T follicular helper cell (primary cell): ENCODE measurements around the gene SFRP5.
A peak's percentile ranks its signal among the peaks of the same experiment; 100 is the strongest.

Experiments used
- DNase-seq: peaks from one replicate; pipeline ENCODE4 v3.0.0-alpha.2; 2020; ENCODE audit warnings: low read depth

Gene SFRP5

GRCh38 chr10:97764519-97764931 lies 7.3 kb downstream of the SFRP5 start:
- no peak for DNase-seq

- DNase-seq, result no peak
These were observed 7.9 kb downstream of the SFRP5 start for GRCh38 chr10:97763947-97764346.

- DNase-seq, result no peak
These were observed 8.4 kb downstream of the SFRP5 start for GRCh38 chr10:97763411-97763810.

GRCh38 chr10:97762816-97763215 lies 9.0 kb downstream of the SFRP5 start:
- no peak for DNase-seq

GRCh38 chr10:97762056-97762455 lies 9.7 kb downstream of the SFRP5 start:
- no peak for DNase-seq

- no peak for DNase-seq
These were observed 10.4 kb downstream of the SFRP5 start for GRCh38 chr10:97761331-97761865.

- no peak for DNase-seq
These were observed 11.1 kb downstream of the SFRP5 start for GRCh38 chr10:97760461-97761257.

- no peak for DNase-seq
These were observed 11.9 kb downstream of the SFRP5 start for GRCh38 chr10:97759946-97760345.

- DNase-seq, result peak; percentile 19
These were observed 12.5 kb downstream of the SFRP5 start for GRCh38 chr10:97759158-97759887.

GRCh38 chr10:97757471-97757870 lies 14.3 kb downstream of the SFRP5 start:
- DNase-seq, result no peak

GRCh38 chr10:97755718-97756117 lies 16.1 kb downstream of the SFRP5 start:
- no peak for DNase-seq

GRCh38 chr10:97754726-97755125 lies 17.1 kb downstream of the SFRP5 start:
- no peak for DNase-seq

GRCh38 chr10:97752956-97753355 lies 18.8 kb downstream of the SFRP5 start:
- DNase-seq, result no peak

GRCh38 chr10:97748116-97748515 lies 23.7 kb downstream of the SFRP5 start:
- no peak for DNase-seq

- DNase-seq, result no peak
These were observed 24.2 kb downstream of the SFRP5 start for GRCh38 chr10:97747573-97747972.

GRCh38 chr10:97744405-97745035 lies 27.3 kb downstream of the SFRP5 start:
- DNase-seq, result no peak

- DNase-seq, result no peak
These were observed 28.4 kb downstream of the SFRP5 start for GRCh38 chr10:97743169-97743943.

- DNase-seq, result no peak
These were observed 31.2 kb downstream of the SFRP5 start for GRCh38 chr10:97740613-97741012.

GRCh38 chr10:97738616-97739015 lies 33.2 kb downstream of the SFRP5 start:
- DNase-seq, result no peak

GRCh38 chr10:97737770-97738265 lies 34.0 kb downstream of the SFRP5 start:
- no peak for DNase-seq

- peak; percentile 91 for DNase-seq
These were observed 34.7 kb downstream of the SFRP5 start, which contains the start of gene ZFYVE27 for GRCh38 chr10:97736902-97737769. TSS of gene ZFYVE27 (plus strand) at chr10:97737128. CDS start at chr10:97738478, 1,350 bp downstream.
